Adipose tissue (tissue), 3 donors: Measurements from ENCODE around the gene UCN3. TPM values are rescaled to one million over a fixed set of nuclear protein-coding genes. Genes with fewer than 3 reads are reported as not detected.

Experiments used
- polyA plus RNA-seq, 3 donors: library from polyadenylated mRNA; stranded (reverse); fragments of 200-250 nt; gene quantifications; one replicate each; pipeline ENCODE4 v1.2.3, GENCODE V29; 2013
- donor health status: healthy with polysubstance abuse.
- donor health status: Bipolar disorder and iron deficiency.
- donor health status: healthy.

Gene UCN3
- polyA plus RNA-seq, 3 donors, result 1.5 TPM; not detected in 2

Other genes starting within 250 kb of the UCN3 start
- gene AKR1C8, start 179.8 kb upstream of the UCN3 start, polyA plus RNA-seq, result under 1 TPM in 2 of 3 donors, not detected in 1; 0.14 to 0.34 TPM
- gene AKR1C4, start 168.1 kb upstream of the UCN3 start, polyA plus RNA-seq, result not detected
- under 1 TPM; 0.04 to 0.22 (median 0.07) TPM for gene TUBAL3, start 39.9 kb downstream of the UCN3 start, polyA plus RNA-seq
- 10 to 100 TPM; 32.4 to 96.2 (median 38.6) TPM for gene NET1, start 47.6 kb downstream of the UCN3 start, polyA plus RNA-seq
- gene CALML5, start 134.6 kb downstream of the UCN3 start, polyA plus RNA-seq, result under 1 TPM in 1 of 3 donors, not detected in 2; 0.09 TPM
- gene CALML3, start 160.0 kb downstream of the UCN3 start, polyA plus RNA-seq, result under 1 TPM; 0.06 to 0.36 (median 0.22) TPM